Loucy (cell line): ENCODE data around the gene RAI1.

ENCODE experiments used
- H2AFZ ChIP-seq: fragments of 200-600 bp; sonication (generic); 2 replicates; pipeline ENCODE4 v1.6.0; 2016; ENCODE audit warnings: antibody characterized with exemption, mild to moderate bottlenecking, low read length, moderate library complexity
- H3F3A ChIP-seq: fragments of 200-600 bp; 2 replicates; pipeline ENCODE4 v1.6.0; 2016; ENCODE audit warnings: antibody characterized with exemption, low read depth, mild to moderate bottlenecking
- H3K27me3 ChIP-seq: fragments of 200-600 bp; sonication (generic); 2 replicates; pipeline ENCODE4 v1.6.1; 2014; ENCODE audit warnings: low read length, mild to moderate bottlenecking; ENCODE audit not compliant: insufficient read depth, poor library complexity, severe bottlenecking
- H3K36me3 ChIP-seq: fragments of 200-600 bp; sonication (generic); 2 replicates; pipeline ENCODE4 v1.6.1; 2016; ENCODE audit warnings: low read length; ENCODE audit not compliant: insufficient read depth
- H3K4me1 ChIP-seq: fragments of 200-600 bp; sonication (generic); 2 replicates; pipeline ENCODE4 v1.5.1; 2014; ENCODE audit warnings: low read length, mild to moderate bottlenecking; ENCODE audit not compliant: insufficient read depth, poor library complexity, severe bottlenecking
- H3K4me2 ChIP-seq: fragments of 200-600 bp; sonication (generic); 2 replicates; pipeline ENCODE4 v1.6.0; 2014; ENCODE audit warnings: antibody characterized with exemption, low read length, low read depth, mild to moderate bottlenecking; ENCODE audit not compliant: poor library complexity, severe bottlenecking
- H3K4me3 ChIP-seq: fragments of 200-600 bp; sonication (generic); 2 replicates; pipeline ENCODE4 v1.5.1; 2014; ENCODE audit warnings: low read length, mild to moderate bottlenecking, mixed read lengths; ENCODE audit not compliant: poor library complexity, severe bottlenecking
- H3K79me2 ChIP-seq: fragments of 200-600 bp; sonication (generic); 2 replicates; pipeline ENCODE4 v1.6.1; 2014; ENCODE audit warnings: low read length; ENCODE audit not compliant: insufficient read depth
- H3K9ac ChIP-seq: fragments of 200-600 bp; sonication (generic); 2 replicates; pipeline ENCODE4 v1.6.0; 2014; ENCODE audit warnings: mild to moderate bottlenecking, low read depth, low read length, moderate library complexity; ENCODE audit not compliant: poor library complexity, severe bottlenecking
- H3K9me2 ChIP-seq: fragments of 200-600 bp; sonication (generic); replicated peaks from 2 replicates; pipeline ENCODE4 v1.6.1; 2016; ENCODE audit warnings: low read depth, low read length, mixed read lengths
- H3K9me3 ChIP-seq: fragments of 200-600 bp; sonication (generic); 2 replicates; pipeline ENCODE4 v1.6.1; 2014; ENCODE audit warnings: mild to moderate bottlenecking, antibody characterized with exemption, low read length, low read depth; ENCODE audit not compliant: insufficient read depth
- H4K20me1 ChIP-seq: fragments of 200-600 bp; sonication (generic); 2 replicates; pipeline ENCODE4 v1.6.0; 2014; ENCODE audit warnings: antibody characterized with exemption, low read length, mild to moderate bottlenecking; ENCODE audit not compliant: insufficient read depth, poor library complexity, severe bottlenecking
- CTCF ChIP-seq: fragments of 200-600 bp; sonication (generic); conservative IDR thresholded peaks from 2 replicates; pipeline ENCODE4 v1.5.1; 2014; ENCODE audit warnings: mild to moderate bottlenecking, antibody characterized with exemption, low read length
- EZH2phosphoT487 ChIP-seq: fragments of 200-600 bp; IDR thresholded peaks from 2 replicates; pipeline ENCODE4 v1.6.1; 2018; ENCODE audit warnings: antibody characterized with exemption, mild to moderate bottlenecking, moderate library complexity, borderline replicate concordance

Gene RAI1

GRCh38 chr17:17718251-17718650 is 37.0 kb downstream of the RAI1 start:
- TF ChIP-seq EZH2phosphoT487, result no peak
- TF ChIP-seq CTCF, result no peak
- Histone ChIP-seq H4K20me1 (peaks cover 78% of the 10 kb centered on the region), H3F3A (no peaks in the 10 kb centered on the region), H3K4me1 (peaks cover 7% of the 10 kb centered on the region), H3K27me3 (no peaks in the 10 kb centered on the region), H3K4me2 (no peak overlapping the region), H3K4me3 (no peak overlapping the region), H3K36me3 (peaks cover 8% of the 10 kb centered on the region; the same call in 1 of the 2 replicates), H3K9me2 (no peaks in the 10 kb centered on the region), H3K9ac (no peak overlapping the region), H3K9me3 (no peaks in the 10 kb centered on the region), H3K79me2 (peaks cover 99% of the 10 kb centered on the region), H2AFZ (no peak overlapping the region)

- Histone ChIP-seq H3K36me3 (peaks cover 8% of the 10 kb centered on the region; the same call in 1 of the 2 replicates), H3K79me2 (peaks cover 100% of the 10 kb centered on the region), H4K20me1 (peaks cover 82% of the 10 kb centered on the region), H3K9me2 (no peaks in the 10 kb centered on the region), H3K4me2 (no peak overlapping the region), H3K9ac (no peak overlapping the region), H3K9me3 (no peaks in the 10 kb centered on the region), H3F3A (no peaks in the 10 kb centered on the region), H3K4me1 (peaks cover 7% of the 10 kb centered on the region), H3K27me3 (no peaks in the 10 kb centered on the region), H2AFZ (no peak overlapping the region), H3K4me3 (no peak overlapping the region)
- TF ChIP-seq EZH2phosphoT487 (no peak), CTCF (no peak)
Measured at GRCh38 chr17:17719199-17719940, 38.1 kb downstream of the RAI1 start.

- no peak overlapping the region for H3K4me2 ChIP-seq
- TF ChIP-seq CTCF (no peak), EZH2phosphoT487 (no peak)
- no peaks in the 10 kb centered on the region for H3F3A ChIP-seq
- no peaks in the 10 kb centered on the region for H3K27me3 ChIP-seq
- peaks cover 8% of the 10 kb centered on the region; the same call in 1 of the 2 replicates for H3K36me3 ChIP-seq
- no peaks in the 10 kb centered on the region for H3K9me3 ChIP-seq
- peaks cover 7% of the 10 kb centered on the region for H3K4me1 ChIP-seq
- H3K4me3 ChIP-seq, result no peak overlapping the region
- peaks cover 100% of the 10 kb centered on the region for H3K79me2 ChIP-seq
- no peaks in the 10 kb centered on the region for H3K9me2 ChIP-seq
- peaks cover 77% of the 10 kb centered on the region for H4K20me1 ChIP-seq
- H2AFZ ChIP-seq, result no peak overlapping the region
- no peak overlapping the region for H3K9ac ChIP-seq
Measured at GRCh38 chr17:17719966-17720543, 38.8 kb downstream of the RAI1 start.
